Muscle of leg (tissue), 11 donors: ENCODE measurements around the gene ZFYVE27. TPM values are rescaled to one million over a fixed set of nuclear protein-coding genes. Genes with fewer than 3 reads are reported as not detected.

Experiments used
- DNase-seq: peaks from one replicate; pipeline ENCODE4 v3.0.0; 2013
- H3K27ac ChIP-seq: one replicate; pipeline ENCODE4 v1.5.1; 2013; ENCODE audit warnings: mild to moderate bottlenecking, low read length, control low read depth
- H3K27me3 ChIP-seq: one replicate; pipeline ENCODE4 v1.6.1; 2013; ENCODE audit warnings: low read length; ENCODE audit not compliant: control insufficient read depth, insufficient read depth
- H3K36me3 ChIP-seq: one replicate; pipeline ENCODE4 v1.6.1; 2013; ENCODE audit warnings: low read length; ENCODE audit not compliant: control insufficient read depth, insufficient read depth
- H3K4me1 ChIP-seq: one replicate; pipeline ENCODE4 v1.6.1; 2013; ENCODE audit warnings: low read length; ENCODE audit not compliant: control insufficient read depth, insufficient read depth
- H3K4me3 ChIP-seq: one replicate; pipeline ENCODE4 v1.5.1; 2013; ENCODE audit warnings: low read length, control low read depth
- H3K9me3 ChIP-seq: replicated peaks from 2 replicates; pipeline ENCODE4 v1.6.1; 2013; ENCODE audit warnings: low read depth, low read length; ENCODE audit not compliant: control insufficient read depth
- WGBS: methylation state at CpG from one replicate; pipeline ENCODE4 v1.1.5; 2013; ENCODE audit warnings: missing lambda C conversion rate; ENCODE audit not compliant: insufficient coverage; 5-methylcytosine and 5-hydroxymethylcytosine counted together
- polyA plus RNA-seq, 8 donors: library from polyadenylated mRNA; unstranded; fragments of 120-200 nt; gene quantifications; one replicate each; pipeline versions ENCODE4 v1.2.1 to v1.2.3, GENCODE V29; 2013; ENCODE audit warnings: inconsistent platforms in 1 of 8, low replicate concordance in 1 of 8; ENCODE audit not compliant: insufficient read length in 8 of 8, insufficient read depth in 1 of 8
- total RNA-seq: library from RNA; stranded (reverse); fragments of 120-200 nt; gene quantifications from one replicate; pipeline ENCODE4 v1.2.4, GENCODE V29; 2013

The ZFYVE27 gene
- total and polyA plus RNA-seq, 9 donors = 9.3 to 19.8 (median 12.4) TPM

GRCh38 chr10:97747573-97747972 lies 10.6 kb downstream of the ZFYVE27 start:
- Histone ChIP-seq H3K36me3 (peaks cover 62% of the 10 kb centered on the region), H3K27ac (no peak overlapping the region), H3K4me3 (no peak overlapping the region), H3K27me3 (no peaks in the 10 kb centered on the region), H3K9me3 (no peaks in the 10 kb centered on the region), H3K4me1 (no peaks in the 10 kb centered on the region)
- WGBS = no CpG with 5 or more reads among the region's 1 CpG
- no peak for DNase-seq

DNA sequence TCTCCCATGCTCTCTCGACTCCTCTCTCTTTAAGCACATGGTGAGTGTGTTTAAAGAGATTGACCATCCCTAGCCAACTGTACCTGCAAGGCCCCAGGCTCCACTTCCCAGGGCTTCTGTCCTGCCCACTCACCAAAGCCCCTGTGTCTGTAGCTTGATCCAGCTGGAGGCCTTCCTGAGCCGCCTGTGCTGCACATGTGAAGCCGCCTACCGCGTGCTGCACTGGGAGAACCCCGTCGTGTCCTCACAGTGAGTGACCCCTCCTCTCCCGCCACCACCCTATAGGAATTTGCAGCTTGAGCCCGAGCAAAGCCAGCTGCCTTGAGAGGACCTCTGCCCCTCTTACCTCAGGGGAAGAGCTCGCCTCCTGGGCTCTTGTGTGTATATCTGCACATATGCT lies 11.2 kb downstream of the ZFYVE27 start:
- H3K27me3 ChIP-seq = no peaks in the 10 kb centered on the region
- no peak overlapping the region for H3K27ac ChIP-seq
- H3K4me3 ChIP-seq = no peak overlapping the region
- H3K4me1 ChIP-seq = no peaks in the 10 kb centered on the region
- 61% methylated on average over 7 of the region's 10 CpGs for WGBS
- no peak for DNase-seq
- H3K36me3 ChIP-seq = peaks cover 62% of the 10 kb centered on the region
- no peaks in the 10 kb centered on the region for H3K9me3 ChIP-seq

GRCh38 chr10:97752956-97753355 lies 16.0 kb downstream of the ZFYVE27 start:
- Histone ChIP-seq H3K4me3 (no peak overlapping the region), H3K27ac (no peak overlapping the region), H3K36me3 (peaks cover 89% of the 10 kb centered on the region), H3K4me1 (no peaks in the 10 kb centered on the region), H3K27me3 (no peaks in the 10 kb centered on the region), H3K9me3 (peaks cover 4% of the 10 kb centered on the region)
- DNase-seq = no peak
- WGBS = 97% methylated on average over 16 of the region's 18 CpGs

GRCh38 chr10:97754726-97755125 lies 17.8 kb downstream of the ZFYVE27 start:
- Histone ChIP-seq H3K27me3 (no peaks in the 10 kb centered on the region), H3K36me3 (peaks cover 83% of the 10 kb centered on the region), H3K4me1 (no peaks in the 10 kb centered on the region), H3K9me3 (peaks cover 4% of the 10 kb centered on the region), H3K27ac (no peak overlapping the region), H3K4me3 (no peak overlapping the region)
- no peak for DNase-seq
- WGBS = no CpG with 5 or more reads among the region's 4 CpGs

DNA sequence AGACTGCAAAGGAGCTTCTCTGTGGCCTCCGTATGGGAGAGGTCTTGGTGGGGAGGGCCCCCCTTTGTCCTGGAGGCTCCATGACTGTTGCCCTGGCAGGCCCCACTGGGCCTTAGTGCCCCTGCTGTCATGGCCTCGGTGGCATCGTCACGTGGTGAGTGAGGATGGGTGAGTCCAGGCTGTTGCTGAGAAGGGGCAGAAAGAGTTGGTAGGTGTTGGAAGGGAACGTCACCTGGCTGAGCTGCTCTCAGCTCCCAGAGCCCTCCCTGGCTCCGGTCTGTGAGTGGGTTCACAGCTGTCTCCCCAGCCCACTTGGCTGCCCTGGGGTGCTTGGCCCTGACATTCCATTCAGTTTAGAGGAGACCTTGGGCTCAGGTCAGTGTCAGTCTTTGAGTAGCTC lies 18.8 kb downstream of the ZFYVE27 start:
- 85% methylated on average over 6 of the region's 6 CpGs for WGBS
- no peak for DNase-seq
- Histone ChIP-seq H3K27ac (no peak overlapping the region), H3K27me3 (no peaks in the 10 kb centered on the region), H3K36me3 (peaks cover 83% of the 10 kb centered on the region), H3K9me3 (peaks cover 4% of the 10 kb centered on the region), H3K4me3 (no peak overlapping the region), H3K4me1 (no peaks in the 10 kb centered on the region)

DNA sequence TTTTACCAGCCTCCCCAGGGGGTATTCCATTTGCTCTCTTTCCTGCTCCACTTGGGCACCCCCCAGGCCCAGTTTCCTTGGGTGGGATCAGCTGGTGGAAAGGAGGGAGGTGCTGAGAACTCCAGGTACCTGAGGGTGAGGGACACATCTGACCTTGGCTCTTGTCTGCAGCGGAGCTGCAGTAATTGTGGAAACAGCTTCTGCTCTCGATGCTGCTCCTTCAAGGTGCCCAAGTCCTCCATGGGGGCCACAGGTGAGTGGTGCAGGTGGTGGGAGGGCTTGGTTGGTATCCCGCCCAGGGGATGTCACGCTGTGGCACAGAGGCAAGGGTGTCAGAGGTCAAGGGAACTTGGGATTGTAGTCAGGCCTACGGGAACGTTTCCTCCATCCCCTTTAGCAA lies 20.5 kb downstream of the ZFYVE27 start:
- H3K36me3 ChIP-seq = peaks cover 81% of the 10 kb centered on the region
- no peak for DNase-seq

DNA sequence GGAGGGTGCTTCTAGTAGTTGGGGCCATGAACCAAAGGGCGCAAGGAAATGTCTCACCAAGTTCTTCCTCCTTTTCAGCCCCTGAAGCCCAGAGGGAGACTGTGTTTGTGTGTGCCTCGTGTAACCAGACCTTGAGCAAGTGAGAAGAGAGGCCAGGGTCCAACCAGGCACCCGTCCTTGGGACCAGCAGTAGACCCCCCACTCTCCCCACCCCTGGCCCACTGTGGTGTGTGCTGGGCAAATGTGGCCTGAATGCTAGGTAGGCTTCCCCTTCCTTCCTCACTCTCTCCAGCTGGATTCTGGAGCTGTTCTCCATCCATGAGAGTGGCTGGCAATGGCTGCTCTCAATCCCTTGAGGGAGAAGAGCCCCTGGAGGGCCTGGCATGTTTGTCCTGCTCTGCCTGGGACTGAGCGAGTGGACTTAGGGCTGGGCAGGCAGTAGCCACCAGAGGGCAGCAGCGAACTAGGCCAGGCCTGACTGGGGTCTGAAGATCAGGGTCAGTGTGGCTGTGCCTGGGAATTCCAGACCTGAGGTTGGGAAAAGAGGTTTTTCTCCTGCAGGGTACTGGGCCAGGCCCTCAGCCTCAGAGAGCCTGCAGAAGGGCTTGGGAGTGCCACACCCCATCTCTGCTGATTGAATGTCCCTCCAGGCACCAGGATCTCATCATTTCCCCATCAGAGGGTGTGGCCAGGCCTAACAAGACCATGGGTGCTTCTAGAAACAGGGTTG lies 22.4 kb downstream of the ZFYVE27 start:
- Histone ChIP-seq H3K36me3 (peaks cover 66% of the 10 kb centered on the region), H3K9me3 (peaks cover 4% of the 10 kb centered on the region)

More for the DNA sequence above, 20.5 kb downstream of the ZFYVE27 start:
- H3K4me1 ChIP-seq = peaks cover 3% of the 10 kb centered on the region
- no peak overlapping the region for H3K4me3 ChIP-seq
- H3K27me3 ChIP-seq = no peaks in the 10 kb centered on the region
- peaks cover 4% of the 10 kb centered on the region for H3K9me3 ChIP-seq
- H3K27ac ChIP-seq = no peak overlapping the region
- 100% methylated on average over 2 of the region's 6 CpGs for WGBS

DNA sequence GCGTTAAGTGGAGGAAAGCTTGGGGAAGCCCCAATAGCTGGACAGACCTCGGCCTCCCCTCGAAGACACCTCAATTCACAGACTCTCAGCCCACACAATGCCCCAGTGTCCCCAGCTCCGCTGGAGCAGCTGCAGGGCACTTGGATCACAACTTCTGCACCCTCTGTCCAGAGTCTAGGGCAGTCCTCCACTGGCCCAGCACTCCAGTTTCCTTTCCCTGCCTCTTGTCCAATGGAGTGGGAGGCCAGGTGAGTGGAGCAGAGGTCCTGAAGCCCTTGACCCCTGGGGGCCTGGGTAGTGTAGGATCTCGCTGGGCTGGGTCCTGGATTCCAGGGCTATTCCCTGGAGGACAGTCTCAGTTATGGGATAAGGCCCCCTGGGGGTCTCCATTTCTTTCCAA lies 23.0 kb downstream of the ZFYVE27 start:
- H3K4me3 ChIP-seq = no peak overlapping the region
- H3K36me3 ChIP-seq = peaks cover 60% of the 10 kb centered on the region
- H3K9me3 ChIP-seq = peaks cover 3% of the 10 kb centered on the region
- 83% methylated on average over 1 of the region's 5 CpGs for WGBS
- H3K27ac ChIP-seq = no peak overlapping the region
- no peak for DNase-seq
- peaks cover 24% of the 10 kb centered on the region for H3K4me1 ChIP-seq
- no peaks in the 10 kb centered on the region for H3K27me3 ChIP-seq

More for the DNA sequence above, 22.4 kb downstream of the ZFYVE27 start:
- 10% methylated on average over 2 of the region's 5 CpGs for WGBS
- peaks cover 18% of the 10 kb centered on the region for H3K4me1 ChIP-seq
- H3K27ac ChIP-seq = no peak overlapping the region
- no peaks in the 10 kb centered on the region for H3K27me3 ChIP-seq
- peak; percentile 59 for DNase-seq
- no peak overlapping the region for H3K4me3 ChIP-seq

- H3K4me1 ChIP-seq = peaks cover 31% of the 10 kb centered on the region
Measured at GRCh38 chr10:97760461-97761257, 23.7 kb downstream of the ZFYVE27 start.

DNA sequence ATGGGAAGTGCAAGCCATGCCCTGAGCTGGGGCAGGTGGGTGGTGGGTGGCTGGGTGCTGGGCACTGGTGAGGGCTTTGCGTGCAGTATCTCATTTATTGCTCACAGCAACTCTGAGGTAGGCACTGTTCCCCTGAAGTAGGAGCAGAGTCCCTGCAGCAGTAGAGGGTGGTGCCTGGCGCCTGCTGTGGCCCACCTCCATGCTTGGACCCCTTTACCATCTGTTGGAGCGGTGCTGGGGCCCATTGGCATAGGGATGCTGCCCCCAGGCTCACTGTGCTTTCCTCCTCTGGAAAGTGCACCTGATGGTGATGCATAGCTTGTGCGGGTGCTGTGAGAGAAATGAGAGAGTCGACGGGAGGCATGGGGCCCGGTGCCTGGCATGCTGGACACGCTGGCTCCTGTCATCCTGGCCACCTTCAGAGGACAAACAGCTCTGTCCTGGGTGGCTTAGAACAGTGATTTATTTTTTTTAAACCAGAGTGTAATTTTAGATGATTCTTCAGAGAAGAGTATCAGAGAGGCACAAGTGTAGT lies 24.5 kb downstream of the ZFYVE27 start:
- no peak overlapping the region for H3K27ac ChIP-seq

More at GRCh38 chr10:97760461-97761257, 23.7 kb downstream of the ZFYVE27 start:
- Histone ChIP-seq H3K4me3 (no peak overlapping the region), H3K27ac (no peak overlapping the region), H3K27me3 (no peaks in the 10 kb centered on the region), H3K36me3 (peaks cover 53% of the 10 kb centered on the region), H3K9me3 (no peaks in the 10 kb centered on the region)
- WGBS = 80% methylated on average over 6 of the region's 11 CpGs
- DNase-seq = no peak

More for the DNA sequence above, 24.5 kb downstream of the ZFYVE27 start:
- 93% methylated on average over 5 of the region's 8 CpGs for whole genome bisulfite sequencing
- no peaks in the 10 kb centered on the region for H3K9me3 ChIP-seq
- H3K4me1 ChIP-seq = peaks cover 32% of the 10 kb centered on the region
- no peak for DNase-seq
- H3K36me3 ChIP-seq = peaks cover 46% of the 10 kb centered on the region
- no peaks in the 10 kb centered on the region for H3K27me3 ChIP-seq
- no peak overlapping the region for H3K4me3 ChIP-seq
